GM12874 (cell line): Measurements from ENCODE around the gene EIF2B5.

Source experiments
- CTCF ChIP-seq: IDR thresholded peaks from 2 replicates; pipeline ENCODE4 v1.5.1; 2011; ENCODE audit warnings: low read depth, mild to moderate bottlenecking, control low read depth, low read length, moderate library complexity; ENCODE audit not compliant: insufficient read depth

Gene EIF2B5

GRCh38 chr3:184140436-184140835 is 5.3 kb downstream of the EIF2B5 start:
- TF ChIP-seq CTCF = no peak

- no peak for TF ChIP-seq CTCF
Observed at GRCh38 chr3:184142199-184142598, 7.0 kb downstream of the EIF2B5 start.

GRCh38 chr3:184143327-184143726 is 8.2 kb downstream of the EIF2B5 start:
- TF ChIP-seq CTCF = no peak

GRCh38 chr3:184144505-184144904 is 9.3 kb downstream of the EIF2B5 start:
- TF ChIP-seq CTCF = no peak

GRCh38 chr3:184145111-184145524 is 10.0 kb downstream of the EIF2B5 start:
- peak; percentile 31; the same call in 1 of the 2 replicates for TF ChIP-seq CTCF

GRCh38 chr3:184145751-184146270 is 10.7 kb downstream of the EIF2B5 start:
- TF ChIP-seq CTCF = no peak

- no peak for TF ChIP-seq CTCF
Observed at GRCh38 chr3:184148076-184148475, 12.9 kb downstream of the EIF2B5 start.
